Natural killer cell (primary cell): ENCODE data around the gene SLC39A3. TPM values are rescaled to one million over a fixed set of nuclear protein-coding genes. Genes with fewer than 3 reads are reported as not detected.
A peak's percentile ranks its signal among the peaks of the same experiment; 100 is the strongest.

Experiments used
- ATAC-seq, 3 donors: fragments of 150-1000 bp in 2 of 3; fragments of 200-7000 bp in 1 of 3; cut with Tn5 transposase; 1 replicate in 1 of 3; 2 replicates in 2 of 3; pipeline ENCODE4 v1.10.0; 2021; ENCODE audit warnings: mild to moderate bottlenecking in 2 of 3, moderate library complexity in 2 of 3
- DNase-seq, 2 donors: peaks; one replicate each; pipeline versions ENCODE4 v3.0.0 to v3.0.0-alpha.2; 2013 to 2021; ENCODE audit warnings: mixed read lengths in 1 of 2
- H3K27ac ChIP-seq: one replicate; pipeline ENCODE4 v1.5.1; 2013; ENCODE audit warnings: mild to moderate bottlenecking, low read length
- H3K27me3 ChIP-seq: one replicate; pipeline ENCODE4 v1.6.1; 2013; ENCODE audit warnings: low read length; ENCODE audit not compliant: control insufficient read depth, insufficient read depth
- H3K36me3 ChIP-seq: one replicate; pipeline ENCODE4 v1.6.1; 2013; ENCODE audit warnings: low read length; ENCODE audit not compliant: control insufficient read depth, insufficient read depth
- H3K4me1 ChIP-seq: one replicate; pipeline ENCODE4 v1.6.1; 2013; ENCODE audit warnings: low read length; ENCODE audit not compliant: control insufficient read depth, insufficient read depth
- H3K4me3 ChIP-seq: one replicate; pipeline ENCODE4 v1.5.1; 2013; ENCODE audit warnings: low read length
- H3K9me3 ChIP-seq: one replicate; pipeline ENCODE4 v1.6.1; 2013; ENCODE audit warnings: low read length; ENCODE audit not compliant: control insufficient read depth, insufficient read depth
- H3K27ac Mint-ChIP-seq, 2 donors: one replicate each; pipeline ENCODE4 v1.8.0; 2022; ENCODE audit warnings: mild to moderate bottlenecking in 2 of 2, mixed read lengths in 2 of 2, moderate library complexity in 1 of 2
- H3K27me3 Mint-ChIP-seq, 2 donors: one replicate each; pipeline ENCODE4 v1.8.0; 2022; ENCODE audit warnings: low read depth in 2 of 2, mixed read lengths in 2 of 2
- H3K36me3 Mint-ChIP-seq: one replicate; pipeline ENCODE4 v1.8.0; 2022; ENCODE audit warnings: mixed read lengths
- H3K4me1 Mint-ChIP-seq, 2 donors: one replicate each; pipeline ENCODE4 v1.8.0; 2022; ENCODE audit warnings: mixed read lengths in 2 of 2
- H3K4me3 Mint-ChIP-seq: one replicate; pipeline ENCODE4 v1.8.0; 2022; ENCODE audit warnings: mild to moderate bottlenecking, moderate library complexity, mixed read lengths
- H3K9me3 Mint-ChIP-seq, 2 donors: one replicate each; pipeline ENCODE4 v1.8.0; 2022; ENCODE audit warnings: mixed read lengths in 2 of 2
- CTCF ChIP-seq: fragments of 200-600 bp; IDR thresholded peaks from one replicate; pipeline ENCODE4 v1.8.0; 2022; ENCODE audit warnings: antibody characterized with exemption
- WGBS: methylation state at CpG from one replicate; pipeline ENCODE4 v1.1.7; 2013; ENCODE audit warnings: missing lambda C conversion rate; ENCODE audit not compliant: insufficient coverage; 5-methylcytosine and 5-hydroxymethylcytosine counted together
- intact Hi-C: fragments of 100-400 bp; cut with micrococcal nuclease; formaldehyde crosslinking; loops from one replicate; pipeline ENCODE4 v1.14.2; 2022
- total RNA-seq, 4 donors: library from RNA; stranded (reverse); fragments of 120-200 nt in 1 of 4; gene quantifications; one replicate each; pipeline versions ENCODE4 v1.2.3 to v1.2.4, GENCODE V29; 2013 to 2022

SLC39A3 gene
- total RNA-seq, 3 donors from 2014 or later (not counting 1 experiment from before 2014, with no cell fraction given) = 14.8 to 29.4 (median 19.6) TPM

GRCh38 chr19:2785244-2785997 is 45.6 kb upstream of the SLC39A3 start, which contains the start of gene THOP1:
TSS of gene THOP1 (plus strand) at chr19:2785503. CDS start at chr19:2785663, 160 bp downstream.
- WGBS = under 1% methylated on average over 78 of the region's 78 CpGs
- no peaks in the 10 kb centered on the region for H3K36me3 Mint-ChIP-seq
- Histone ChIP-seq H3K27ac (peak within 1 kb of the TSS; percentile 58), H3K27me3 (no peaks in the 10 kb centered on the region), H3K4me1 (peaks cover 40% of the 10 kb centered on the region), H3K36me3 (no peaks in the 10 kb centered on the region), H3K4me3 (peak within 1 kb of the TSS; percentile 70), H3K9me3 (no peaks in the 10 kb centered on the region)
- H3K27me3 Mint-ChIP-seq = no peaks in the 10 kb centered on the region
- H3K27ac Mint-ChIP-seq = peak within 1 kb of the TSS; percentile 82 to 93
- H3K9me3 Mint-ChIP-seq = no peaks in the 10 kb centered on the region
- peaks cover 23 to 32% of the 10 kb centered on the region in 2 donors for H3K4me1 Mint-ChIP-seq
- peak within 1 kb of the TSS; percentile 88 for H3K4me3 Mint-ChIP-seq
- peak; percentile 87 to 97 (median 90) for ATAC-seq
- DNase-seq = peak; percentile 94 to 100
- no peak for TF ChIP-seq CTCF
- intact Hi-C loops = no loop called here

- no peaks in the 10 kb centered on the region for H3K9me3 Mint-ChIP-seq
- ATAC-seq = no peak
- intact Hi-C loops = loop anchor here (1.0 kb wide), 2 partner anchors 36 to 44 kb away; partner anchors contain the start of gene ZNF554
- Histone ChIP-seq H3K4me3 (no peak overlapping the region), H3K9me3 (no peaks in the 10 kb centered on the region), H3K36me3 (peaks cover 1% of the 10 kb centered on the region), H3K27ac (peak overlapping the region; percentile 56), H3K4me1 (peaks cover 40% of the 10 kb centered on the region), H3K27me3 (no peaks in the 10 kb centered on the region)
- H3K4me1 Mint-ChIP-seq = peaks cover 28 to 36% of the 10 kb centered on the region in 2 donors
- no peak for DNase-seq
- WGBS = 94% methylated on average over 6 of the region's 7 CpGs
- no peaks in the 10 kb centered on the region for H3K27me3 Mint-ChIP-seq
- TF ChIP-seq CTCF = no peak
- H3K36me3 Mint-ChIP-seq = no peaks in the 10 kb centered on the region
- peak overlapping the region; percentile 88 for H3K4me3 Mint-ChIP-seq
- peak overlapping the region; percentile 92 to 93 for H3K27ac Mint-ChIP-seq
Measured at GRCh38 chr19:2783781-2784145, 43.9 kb upstream of the SLC39A3 start.

GRCh38 chr19:2782936-2783780 is 43.3 kb upstream of the SLC39A3 start, which contains the start of gene SGTA:
TSS of gene SGTA (minus strand) at chr19:2783273. CDS start at chr19:2769068, 14,205 bp downstream.
- H3K4me1 ChIP-seq = peaks cover 40% of the 10 kb centered on the region
- peaks cover 28 to 36% of the 10 kb centered on the region in 2 donors for H3K4me1 Mint-ChIP-seq
- H3K4me3 ChIP-seq = peak within 1 kb of the TSS; percentile 96
- H3K9me3 Mint-ChIP-seq = no peaks in the 10 kb centered on the region
- intact Hi-C loops = loop anchor here (1.0 kb wide), 2 partner anchors 36 to 44 kb away; partner anchors contain the start of gene ZNF554
- peak within 1 kb of the TSS; percentile 92 to 93 for H3K27ac Mint-ChIP-seq
- H3K9me3 ChIP-seq = no peaks in the 10 kb centered on the region
- H3K27ac ChIP-seq = peak within 1 kb of the TSS; percentile 94
- peak; percentile 38 for TF ChIP-seq CTCF
- H3K36me3 Mint-ChIP-seq = no peaks in the 10 kb centered on the region
- H3K27me3 Mint-ChIP-seq = no peaks in the 10 kb centered on the region
- WGBS = under 1% methylated on average over 68 of the region's 68 CpGs
- peak within 1 kb of the TSS; percentile 88 for H3K4me3 Mint-ChIP-seq
- peak; percentile 94 to 98 for DNase-seq
- H3K27me3 ChIP-seq = no peaks in the 10 kb centered on the region
- peaks cover 2% of the 10 kb centered on the region for H3K36me3 ChIP-seq
- peak; percentile 69 to 86 (median 77) for ATAC-seq
